NCI-H1694 (cell line): Measurements from ENCODE around the gene NFILZ.

Experiments
- DNase-seq: peaks from one replicate; lab custom pipeline; 2025; lab: John Stamatoyannopoulos, UW

The NFILZ gene, protein sequence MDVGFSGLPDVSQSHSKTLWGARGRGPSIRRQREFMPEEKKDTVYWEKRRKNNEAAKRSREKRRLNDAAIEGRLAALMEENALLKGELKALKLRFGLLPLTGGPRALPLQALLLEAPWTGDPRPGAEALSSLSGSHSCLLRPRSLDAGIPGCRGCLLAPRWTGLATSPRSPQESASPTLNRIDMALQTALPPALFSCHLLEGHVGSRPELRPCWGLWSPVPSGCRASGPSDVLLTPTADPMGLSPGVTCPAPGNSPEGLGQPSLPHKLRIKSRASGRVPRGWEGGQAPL

DNA sequence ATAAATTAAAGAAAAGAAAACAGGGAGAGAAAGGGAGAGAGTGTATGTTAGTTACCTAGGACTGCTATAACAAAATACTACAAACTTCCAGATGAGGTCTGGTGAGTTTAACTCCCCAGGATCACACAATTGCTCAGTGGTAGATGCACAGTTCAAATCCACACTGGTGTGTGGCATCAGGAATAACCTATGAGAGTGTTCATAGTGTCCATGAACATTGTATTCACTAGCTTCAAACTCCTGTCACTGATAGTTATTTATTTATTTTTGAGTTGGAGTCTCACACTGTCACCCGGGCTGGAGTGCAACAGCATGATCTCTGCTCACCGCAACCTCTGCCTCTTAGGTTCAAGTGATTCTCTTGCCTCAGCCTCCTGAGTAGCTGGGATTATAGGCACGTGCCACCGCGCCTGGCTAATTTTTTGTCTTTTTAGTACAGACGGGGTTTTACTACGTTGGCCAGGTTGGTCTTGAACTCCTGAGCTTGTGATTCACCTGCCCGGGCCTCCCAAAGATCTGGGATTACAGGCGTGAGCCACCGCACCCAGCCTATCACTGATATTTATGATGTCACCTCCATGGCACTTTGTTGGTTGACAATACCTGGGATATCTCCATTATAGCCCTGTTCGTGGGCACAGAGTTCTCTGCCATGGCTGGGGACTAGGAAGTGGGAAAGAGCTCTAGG lies at the start of gene NFILZ:
Gene NFILZ, plus strand, starts transcription at position 638 of the 688 bp plus-strand sequence. CDS start 46,133 bp downstream, outside the sequence.
- no peak for DNase-seq

DNA sequence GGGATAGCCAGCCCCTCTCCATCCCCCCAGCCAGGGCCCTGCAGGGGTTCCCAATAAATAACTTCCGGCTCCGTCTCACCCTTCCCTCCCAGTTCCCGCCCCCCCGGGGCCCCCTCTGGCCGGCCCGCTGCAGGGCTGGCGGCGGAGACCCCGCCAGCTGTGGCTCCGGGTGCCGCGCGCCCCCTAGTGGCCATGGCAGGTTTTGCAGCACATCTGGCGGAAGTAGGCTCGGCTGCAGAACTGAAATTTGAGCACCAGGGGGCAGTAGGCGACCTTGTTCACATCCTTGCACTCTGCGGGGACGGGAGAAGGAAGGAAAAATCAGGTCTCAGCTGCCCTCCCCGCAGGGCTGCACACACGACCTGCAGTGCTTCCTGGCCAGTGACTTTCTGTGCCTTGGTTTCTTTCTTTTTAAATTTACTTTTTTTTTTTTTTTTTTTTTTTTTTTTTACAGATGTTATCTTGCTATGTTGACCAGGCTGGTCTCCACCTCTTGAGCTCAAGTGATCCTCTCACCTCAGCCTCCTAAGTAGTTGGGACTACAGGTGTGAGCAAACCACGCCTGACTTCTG lies 49.6 kb upstream of the NFILZ start:
- peak; percentile 10 for DNase-seq

DNA sequence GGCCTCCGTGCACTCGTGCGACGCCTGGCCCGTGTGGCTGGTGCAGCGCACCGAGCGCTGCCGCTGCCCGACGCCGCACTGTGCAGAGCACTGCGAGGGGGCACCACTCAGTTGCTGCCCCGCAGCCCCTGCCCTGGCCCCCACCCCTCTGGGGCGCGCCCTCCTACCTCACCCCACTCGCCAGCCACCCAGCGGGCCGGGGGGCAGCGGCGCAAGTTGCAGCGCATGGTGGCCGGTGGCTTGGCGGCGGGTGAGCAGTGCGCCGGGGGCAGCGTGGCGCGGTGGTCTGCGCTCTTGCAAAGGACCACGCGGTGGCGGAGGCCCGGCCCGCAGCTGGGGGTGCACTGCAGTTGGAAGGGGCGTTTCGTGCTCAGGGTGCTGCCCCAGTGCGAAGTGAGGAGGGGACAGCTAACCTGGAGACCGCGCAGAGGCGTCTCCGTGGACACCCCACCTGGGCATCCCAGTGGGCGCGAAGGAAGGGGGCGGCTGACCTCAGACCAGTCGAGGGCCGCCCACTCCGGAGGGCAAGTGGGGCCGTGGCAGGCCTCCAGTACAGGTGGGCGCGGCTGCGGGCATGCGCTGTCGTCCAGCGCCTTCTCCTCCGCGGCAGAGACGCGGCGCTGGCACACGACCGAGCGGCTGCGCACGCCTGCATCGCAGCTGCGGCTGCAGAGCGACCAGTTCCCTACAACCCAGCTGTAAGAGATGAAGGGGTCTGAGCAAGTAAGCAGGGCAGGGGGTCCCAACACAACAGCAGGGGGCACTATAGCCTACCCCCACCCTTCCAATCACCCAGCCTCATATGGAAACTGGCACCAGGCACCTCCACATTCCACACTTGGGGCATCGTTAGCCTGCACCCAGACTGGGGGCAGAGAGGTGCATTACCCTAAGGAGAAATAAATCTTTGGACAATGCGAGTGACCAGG lies 45.2 kb upstream of the NFILZ start:
- no peak for DNase-seq

DNA sequence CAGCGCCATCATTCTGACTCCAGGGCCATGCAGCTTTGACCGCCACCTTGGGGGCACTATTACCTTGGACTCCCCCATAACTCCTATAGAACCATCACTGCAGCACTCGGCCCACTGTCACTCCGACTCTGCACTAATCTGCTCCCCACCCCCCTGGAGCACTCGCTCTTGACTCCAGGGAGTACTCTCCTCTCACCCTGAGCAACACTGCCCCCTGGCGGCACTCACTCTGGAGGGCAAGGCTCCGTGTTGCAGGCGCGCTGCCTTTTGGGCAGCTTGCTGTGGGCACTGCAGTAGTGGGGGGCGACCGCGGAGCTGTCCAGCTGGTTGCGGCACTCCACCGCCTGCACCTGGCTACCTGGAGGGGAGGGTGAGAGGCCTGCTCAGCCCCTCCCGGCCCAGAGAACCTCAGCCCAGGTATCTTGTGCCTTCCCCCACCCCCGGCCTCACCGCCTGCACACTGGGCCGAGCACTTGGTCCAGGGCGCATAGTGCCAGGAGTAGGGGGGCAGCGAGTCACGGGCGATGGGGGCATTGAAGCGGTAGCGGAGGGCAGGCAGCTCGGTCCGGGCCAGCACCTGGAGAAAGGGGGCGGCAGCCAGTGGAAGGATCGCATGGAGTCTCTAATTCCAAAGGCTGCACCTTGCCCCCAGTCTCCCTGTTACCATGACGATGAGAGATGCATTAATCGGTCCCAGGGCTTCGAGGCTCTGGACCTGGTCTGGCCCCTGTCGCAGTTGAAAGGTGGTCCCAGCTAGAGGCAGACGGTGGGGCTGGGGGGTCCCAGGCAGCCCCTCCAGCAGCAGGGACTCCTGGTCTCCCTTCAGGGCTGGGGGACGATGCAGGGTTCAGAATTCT lies 44.3 kb upstream of the NFILZ start:
- peak; percentile 20 for DNase-seq

DNA sequence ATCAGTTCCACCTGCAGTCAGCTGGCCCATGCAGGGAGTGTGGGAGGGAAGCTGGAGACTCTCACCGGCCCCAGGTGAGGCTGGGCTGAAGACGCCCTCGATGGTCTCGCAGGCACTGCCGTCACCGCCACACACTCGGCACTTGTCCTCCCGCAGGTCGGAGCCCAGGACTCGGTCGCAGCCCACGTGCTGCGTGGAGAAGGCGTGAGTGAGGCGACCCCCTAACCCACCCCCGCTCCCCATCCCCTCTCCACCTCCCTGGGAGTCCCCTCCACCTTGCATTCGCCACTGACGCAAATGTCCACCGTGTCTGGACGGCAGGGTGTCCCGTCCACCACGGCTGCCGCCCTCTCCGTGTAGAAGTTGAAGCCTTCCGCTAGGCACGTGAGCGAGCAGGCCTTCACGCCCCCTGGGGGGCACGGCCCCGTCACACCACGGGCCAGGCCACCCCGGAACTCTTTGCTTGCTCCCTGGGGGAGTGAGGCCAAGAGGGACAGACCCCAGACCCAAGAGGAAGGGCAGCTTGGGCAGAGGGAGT lies 41.2 kb upstream of the NFILZ start:
- DNase-seq: no peak

DNA sequence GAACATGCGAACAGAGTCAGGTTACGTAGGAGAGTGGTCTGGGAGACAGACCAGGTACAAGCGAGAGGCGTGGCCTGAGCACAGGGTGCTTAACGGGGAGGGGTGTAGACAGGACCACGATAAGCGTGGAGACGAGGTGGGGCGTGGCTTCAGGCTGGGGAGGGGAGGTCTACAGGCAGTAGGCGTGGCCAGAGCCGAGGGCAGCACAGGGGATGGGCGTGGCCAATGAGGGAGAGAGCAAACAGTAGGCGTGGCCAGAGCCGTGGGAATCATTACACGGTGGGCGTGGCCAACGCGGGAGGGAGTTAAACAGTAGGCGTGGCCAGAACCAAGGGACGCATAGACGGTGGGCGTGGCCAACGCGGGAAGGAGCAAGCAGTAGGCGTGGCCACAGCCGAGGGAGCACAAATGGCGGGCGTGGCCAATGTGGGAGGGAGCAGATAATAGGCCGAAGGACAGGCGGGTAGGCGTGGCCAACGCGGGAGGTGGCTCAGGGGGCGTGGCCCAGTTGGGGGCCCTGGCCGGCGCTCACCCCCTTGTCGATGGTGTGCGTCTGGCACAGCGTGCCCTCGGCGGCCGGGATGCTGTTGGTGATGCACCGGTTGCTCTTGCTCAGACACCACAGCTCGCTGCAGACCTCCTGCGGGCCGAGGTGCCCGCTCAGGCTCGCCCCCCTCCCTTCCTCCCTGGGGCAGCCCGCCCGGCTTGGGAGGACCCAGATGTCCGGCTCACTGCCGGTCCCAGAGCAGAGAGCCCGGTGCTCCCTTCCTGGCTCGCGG lies 38.0 kb upstream of the NFILZ start:
- no peak for DNase-seq

DNA sequence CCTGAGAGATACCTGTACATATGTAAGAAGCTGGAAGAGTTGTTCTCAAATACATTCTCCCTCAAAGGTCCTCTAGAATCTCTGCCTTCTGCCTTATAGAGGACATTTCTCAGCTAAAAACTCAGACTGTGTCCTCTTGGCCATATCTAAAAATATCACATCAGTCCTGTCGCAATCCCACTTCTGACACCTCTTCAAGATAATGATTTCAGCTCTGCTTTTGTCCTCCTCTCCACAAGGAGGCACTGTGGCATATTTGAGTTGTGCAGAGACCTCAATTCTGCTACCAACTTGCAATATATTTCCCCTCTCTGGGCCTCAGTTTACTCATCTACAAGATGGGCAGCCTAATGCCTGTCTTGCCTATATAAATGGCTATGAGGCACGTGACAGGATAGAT lies 36.5 kb upstream of the NFILZ start:
- DNase-seq: no peak

DNA sequence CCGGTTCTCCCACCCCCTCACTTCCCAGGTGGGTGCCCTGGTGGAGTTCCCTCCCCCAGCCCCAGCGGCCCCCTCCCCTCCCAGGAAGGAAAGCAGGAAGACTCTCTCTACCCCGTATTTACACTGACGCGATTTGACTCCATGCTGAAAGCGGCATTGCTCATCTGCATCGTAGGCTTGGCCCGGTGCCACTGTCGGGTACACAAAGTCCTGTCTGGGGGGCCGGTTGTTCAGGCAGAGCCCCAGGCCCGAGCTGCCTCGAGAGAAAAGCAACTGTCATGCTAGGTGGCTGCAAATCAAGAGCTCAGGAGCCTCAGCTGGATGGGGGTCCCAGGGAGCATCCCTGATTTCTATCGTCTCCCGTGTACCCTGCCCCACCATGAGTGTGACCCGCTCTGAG lies 34.8 kb upstream of the NFILZ start:
- no peak for DNase-seq

DNA sequence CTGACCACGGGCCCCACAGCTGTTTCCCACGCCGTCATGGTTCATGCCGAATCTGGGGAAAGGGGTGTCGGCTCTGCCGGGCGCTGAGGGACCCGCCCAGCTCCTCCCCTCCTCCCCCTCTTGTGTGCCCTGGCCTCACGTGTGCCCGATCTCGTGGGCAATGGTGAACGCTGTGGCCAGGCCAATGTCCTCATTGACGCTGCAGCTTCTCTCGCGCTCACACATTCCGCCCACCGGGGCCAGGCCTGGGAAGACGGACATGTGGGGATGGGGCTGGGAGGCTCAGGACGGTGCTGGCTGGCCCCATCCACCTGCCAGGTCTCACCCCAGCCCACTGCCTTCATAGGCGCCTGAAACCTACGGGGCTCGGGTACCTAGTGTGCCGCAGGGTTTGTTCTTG lies 34.3 kb upstream of the NFILZ start:
- no peak for DNase-seq

DNA sequence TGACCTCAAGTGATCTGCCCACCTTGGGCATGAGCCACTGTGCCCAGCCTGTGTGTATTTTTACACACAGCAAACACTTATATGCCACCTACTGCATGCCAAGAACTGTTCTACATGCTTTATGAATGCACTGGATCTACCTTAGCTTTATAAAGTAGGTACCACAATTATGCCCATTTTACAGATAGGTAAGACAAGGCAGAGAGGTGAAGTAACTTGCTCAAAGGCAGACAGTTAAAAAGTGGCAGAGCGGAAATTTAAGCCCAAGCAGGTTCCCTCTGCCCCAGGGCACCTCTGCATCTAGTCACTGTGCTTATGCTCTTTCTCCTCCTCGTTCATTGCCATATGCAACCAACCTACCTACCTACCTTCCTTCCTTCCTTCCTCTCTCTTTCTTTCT lies 30.4 kb upstream of the NFILZ start:
- no peak for DNase-seq

DNA sequence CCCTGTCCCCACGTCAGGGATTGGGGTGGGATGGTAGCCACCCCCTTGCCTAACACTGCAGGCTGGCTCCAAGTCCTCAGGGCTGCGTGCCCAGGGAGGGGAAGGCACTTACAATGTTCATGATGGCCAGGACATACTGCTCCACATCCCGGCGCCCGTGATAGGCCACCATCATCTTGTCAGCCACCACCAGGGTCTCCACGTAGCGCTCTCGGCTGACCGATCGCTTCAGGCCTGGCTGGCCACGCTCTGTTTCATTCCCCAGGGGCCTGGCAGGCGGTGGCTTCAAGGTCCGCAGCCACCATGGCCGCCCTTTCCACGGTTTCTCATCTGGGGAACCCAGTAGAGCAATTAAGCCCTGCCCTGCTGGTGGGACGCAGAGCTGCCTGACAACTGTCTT lies 29.6 kb upstream of the NFILZ start:
- DNase-seq: no peak

DNA sequence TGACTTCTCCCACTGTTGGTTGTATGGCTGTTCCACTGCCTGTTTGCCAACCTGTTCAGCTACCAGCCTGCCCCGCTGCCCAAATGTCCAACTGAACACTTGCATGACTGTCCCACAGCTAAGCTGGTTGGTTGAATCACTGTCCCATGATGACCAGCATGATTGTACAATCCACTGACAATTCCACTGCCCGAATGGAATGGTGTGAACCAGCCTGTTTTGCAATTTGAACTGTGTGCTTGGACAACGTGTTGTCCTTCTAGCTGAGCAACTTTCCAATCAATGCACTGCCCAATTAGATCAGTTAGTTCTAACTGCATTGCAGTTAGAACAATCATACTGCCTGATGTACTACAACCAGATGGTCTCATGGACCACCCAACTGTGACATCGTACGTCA lies 28.6 kb upstream of the NFILZ start:
- no peak for DNase-seq

DNA sequence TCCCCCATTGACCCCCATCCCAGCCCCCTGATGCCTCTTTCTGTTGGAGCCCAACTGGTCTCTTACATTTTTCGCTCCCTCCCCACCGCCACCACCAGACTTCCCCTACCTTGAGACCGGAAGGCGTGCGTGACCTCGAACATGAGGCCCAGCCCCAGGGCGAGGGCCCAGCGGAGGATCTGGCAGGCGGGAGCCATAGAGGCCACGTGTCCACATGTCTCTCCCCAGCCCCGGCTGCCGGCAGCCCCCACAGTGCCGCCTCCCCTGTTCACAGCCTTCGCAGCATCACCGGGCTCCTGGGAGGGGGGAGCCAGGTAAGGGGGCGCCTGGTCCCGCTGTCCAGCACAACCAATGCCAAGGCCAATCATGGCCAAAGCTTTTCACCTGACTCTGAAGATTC lies 24.9 kb upstream of the NFILZ start:
- no peak for DNase-seq

DNA sequence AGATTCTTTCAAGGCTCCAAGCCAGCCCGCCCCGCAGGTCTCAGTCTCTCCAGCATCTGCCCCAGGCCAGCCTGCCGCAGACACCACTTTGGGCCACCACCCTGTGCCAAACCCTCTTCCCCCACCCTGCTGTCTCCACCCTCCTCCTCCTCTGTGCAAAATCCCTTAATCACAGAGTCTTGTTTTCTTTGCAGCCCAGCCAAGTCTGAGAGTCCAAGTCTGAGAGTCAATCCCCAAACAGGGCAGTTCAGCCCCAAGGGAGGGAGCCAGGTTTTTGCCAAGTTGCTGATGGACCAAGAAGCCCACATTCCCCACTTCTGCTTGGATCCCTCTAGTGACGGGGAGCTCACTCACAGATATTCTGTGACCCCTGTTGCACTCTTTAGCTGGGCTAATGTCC lies 23.0 kb upstream of the NFILZ start:
- DNase-seq: no peak

DNA sequence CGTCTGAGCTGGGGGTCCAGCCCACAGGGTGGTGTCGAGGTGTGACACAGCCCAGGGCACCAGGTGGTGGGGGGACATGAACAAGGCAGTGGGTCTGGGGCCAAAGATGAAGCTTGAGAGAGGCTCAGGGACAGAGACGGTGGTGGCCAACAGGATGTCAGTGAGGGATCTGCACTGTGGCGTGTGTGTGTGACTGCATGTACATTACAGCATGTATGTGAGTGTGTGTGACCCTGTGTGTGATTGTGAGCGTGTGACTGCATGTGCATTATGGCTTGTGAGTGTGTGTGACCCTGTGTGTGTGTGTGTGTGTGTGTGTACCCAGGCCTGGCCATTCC lies 21.5 kb upstream of the NFILZ start:
- DNase-seq: no peak

DNA sequence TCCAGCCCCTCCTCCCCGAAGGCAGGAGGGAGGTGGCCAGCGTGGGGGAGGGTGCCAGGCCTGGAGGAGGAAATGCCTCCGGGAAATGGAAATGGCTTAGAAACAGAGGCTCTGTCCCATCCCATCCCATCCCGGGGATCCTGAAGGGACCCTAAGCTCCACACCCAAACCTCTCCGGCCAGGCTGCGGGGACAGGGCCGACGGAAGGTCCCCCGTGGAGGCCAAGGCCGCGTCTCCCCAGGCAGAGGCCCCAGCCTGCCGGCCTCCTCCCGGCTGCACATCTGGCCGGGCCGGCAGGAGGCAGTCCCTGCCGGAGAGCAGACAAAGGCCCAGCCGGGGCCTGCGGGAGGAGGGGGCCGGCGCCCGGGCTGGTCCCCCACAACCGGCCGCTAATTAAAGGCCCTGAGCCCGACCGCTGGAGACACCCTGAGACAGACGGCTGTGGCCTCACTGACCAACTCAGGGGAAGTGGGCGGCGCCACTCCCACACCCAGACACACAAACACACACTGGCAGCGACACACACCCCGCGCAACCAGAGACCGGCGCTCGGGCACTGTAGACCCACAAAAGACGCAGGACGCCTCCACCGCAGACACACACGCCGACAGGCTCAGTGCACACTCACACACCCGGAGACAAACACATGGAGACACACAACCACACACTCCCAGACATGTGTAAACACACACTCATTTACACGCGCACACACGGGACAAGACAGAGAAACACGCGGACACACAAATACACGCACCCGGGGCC lies 21.0 kb upstream of the NFILZ start:
- DNase-seq: no peak

DNA sequence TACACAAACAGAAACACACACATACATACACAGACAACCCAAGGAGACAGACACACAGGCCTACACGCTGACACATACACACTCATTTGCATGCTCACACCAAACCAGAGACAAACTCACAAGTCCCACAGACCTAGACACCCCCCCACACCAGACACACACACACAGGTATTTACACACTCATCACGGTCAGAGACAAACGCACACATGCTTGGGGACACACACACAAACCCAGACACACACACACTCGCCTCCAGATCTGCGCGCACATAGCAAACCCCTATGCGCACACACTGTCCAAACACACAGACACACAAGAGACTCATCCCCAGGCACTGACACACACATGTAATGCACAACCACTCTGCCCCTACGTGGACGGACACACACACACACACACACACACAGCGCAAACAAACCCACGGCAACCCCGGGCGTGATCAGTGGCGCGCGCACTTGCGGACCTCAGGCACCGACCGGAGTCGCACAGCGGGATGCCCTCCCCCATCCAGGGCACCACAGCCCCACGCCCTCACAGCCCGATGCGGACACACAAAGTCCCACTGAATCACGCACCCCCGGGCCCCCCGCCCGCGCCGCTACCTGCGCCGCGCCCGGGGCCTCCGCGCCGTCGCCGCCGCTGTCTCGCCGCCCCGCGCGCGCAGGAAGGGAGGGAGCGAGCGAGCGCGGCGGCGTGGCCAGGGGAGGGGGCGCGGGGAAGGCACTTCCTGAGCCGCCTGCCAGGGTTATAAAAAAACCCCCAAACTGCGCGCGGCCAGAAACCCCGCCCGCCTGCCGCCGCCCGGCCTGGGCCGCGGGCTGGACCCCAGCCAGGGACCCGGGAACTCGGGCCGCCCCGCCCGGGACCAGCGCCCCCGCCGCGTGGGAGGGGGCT lies 20.1 kb upstream of the NFILZ start, which contains the start of gene ADAMTS10:
Gene ADAMTS10, minus strand, starts transcription at position 675 of the 895 bp plus-strand sequence. CDS start 5,005 bp downstream, outside the sequence.
- no peak for DNase-seq

DNA sequence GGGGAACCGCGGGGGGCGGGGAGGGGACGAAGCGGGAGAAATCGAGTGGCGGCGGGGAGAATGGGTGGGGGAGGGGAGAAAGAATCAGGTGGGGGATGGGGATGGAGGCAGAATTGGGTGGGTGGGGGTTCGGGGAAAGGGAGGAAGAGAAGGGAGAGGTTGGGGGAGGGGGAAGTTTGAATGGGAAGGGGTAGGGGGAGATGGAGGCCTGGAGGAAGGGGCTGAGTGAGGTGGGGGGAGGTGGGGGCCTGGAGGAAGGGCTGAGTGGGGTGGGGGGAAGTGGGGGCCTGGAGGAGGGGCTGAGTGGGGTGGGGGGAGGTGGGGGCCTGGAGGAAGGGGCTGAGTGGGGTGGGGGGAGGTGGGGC lies 19.5 kb upstream of the NFILZ start:
- DNase-seq: no peak
